B cell (primary cell): ENCODE data around the gene ARHGAP1. TPM values are rescaled to one million over a fixed set of nuclear protein-coding genes. Genes with fewer than 3 reads are reported as not detected.

Experiments used
- ATAC-seq: fragments of 200-7000 bp; cut with Tn5 transposase; one replicate; pipeline ENCODE4 v1.10.0; 2021; ENCODE audit warnings: low read depth, mild to moderate bottlenecking, moderate number of reproducible peaks, moderate library complexity
- CTCF ChIA-PET: fragments of 350-600 bp; sonication (Branson Sonifier 250); formaldehyde crosslinking; loops from one replicate; lab custom pipeline; 2021; ENCODE audit warnings: antibody characterized with exemption, inconsistent platforms; lab: Charles Lee
- POLR2A ChIA-PET: fragments of 350-600 bp; sonication (Branson Sonifier 250); formaldehyde crosslinking; loops from one replicate; lab custom pipeline; 2021; ENCODE audit warnings: antibody characterized with exemption; lab: Charles Lee
- DNase-seq: peaks from one replicate; pipeline ENCODE4 v3.0.0; 2013
- H2AFZ ChIP-seq: 2 replicates; pipeline ENCODE4 v1.6.1; 2012; ENCODE audit warnings: mild to moderate bottlenecking, low read depth, low read length; ENCODE audit not compliant: insufficient read depth, poor library complexity, severe bottlenecking
- H3K27ac ChIP-seq, 2 donors: 1 replicate in 1 of 2; 2 replicates in 1 of 2; pipeline ENCODE4 v1.5.1; 2012 to 2013; ENCODE audit warnings: low read length in 2 of 2, mild to moderate bottlenecking in 2 of 2, moderate library complexity in 1 of 2
- H3K27me3 ChIP-seq, 4 experiments: fragments of 200-600 bp in 1 of 4; sonication (generic) in 1 of 4; replicated peaks in 1 of 4; 1 replicate in 2 of 4; 2 replicates in 2 of 4; pipeline versions ENCODE4 v1.6.1 to v1.7.0; 2013 to 2016; ENCODE audit warnings: low read length in 3 of 4, mild to moderate bottlenecking in 2 of 4, mixed read lengths in 1 of 4, moderate library complexity in 1 of 4; ENCODE audit not compliant: insufficient read depth in 4 of 4, control insufficient read depth in 3 of 4; ENCODE audit errors: control extremely low read depth in 1 of 4
- H3K36me3 ChIP-seq, 2 experiments: replicated peaks in 1 of 2; 1 replicate in 1 of 2; 2 replicates in 1 of 2; pipeline versions ENCODE4 v1.6.1 to v1.7.1; 2013; ENCODE audit warnings: low read length in 1 of 2; ENCODE audit not compliant: insufficient read depth in 2 of 2, control insufficient read depth in 1 of 2; ENCODE audit errors: control extremely low read depth in 1 of 2, extremely low read depth in 1 of 2
- H3K4me1 ChIP-seq, 2 donors: fragments of 200-600 bp in 1 of 2; sonication (generic) in 1 of 2; 1 replicate in 1 of 2; 2 replicates in 1 of 2; pipeline versions ENCODE4 v1.5.1 to v1.6.1; 2013 to 2017; ENCODE audit warnings: low read length in 2 of 2; ENCODE audit not compliant: control insufficient read depth in 2 of 2, insufficient read depth in 2 of 2
- H3K4me2 ChIP-seq: replicated peaks from 2 replicates; pipeline ENCODE3; 2012; ENCODE audit warnings: mild to moderate bottlenecking, low read depth, low read length; ENCODE audit not compliant: poor library complexity, severe bottlenecking
- H3K4me3 ChIP-seq, 5 experiments: fragments of 200-600 bp in 1 of 5; sonication (generic) in 1 of 5; 1 replicate in 3 of 5; 2 replicates in 2 of 5; pipeline versions ENCODE4 v1.5.1 to v1.7.0; 2011 to 2016; ENCODE audit warnings: low read length in 4 of 5, mild to moderate bottlenecking in 4 of 5, low read depth in 2 of 5, control low read depth in 1 of 5, moderate library complexity in 1 of 5; ENCODE audit not compliant: insufficient read depth in 1 of 5; ENCODE audit errors: control extremely low read depth in 1 of 5, extremely low read depth in 1 of 5
- H3K79me2 ChIP-seq: fragments of 200-600 bp; sonication (generic); one replicate; pipeline ENCODE4 v1.6.0; 2016; ENCODE audit warnings: low read length; ENCODE audit not compliant: control insufficient read depth, insufficient read depth
- H3K9ac ChIP-seq: fragments of 200-600 bp; sonication (generic); 2 replicates; pipeline ENCODE4 v1.6.1; 2017; ENCODE audit warnings: mild to moderate bottlenecking, low read length, moderate library complexity
- H3K9me3 ChIP-seq, 3 donors: one replicate each; pipeline versions ENCODE4 v1.6.1 to v1.7.1; 2013; ENCODE audit warnings: low read length in 2 of 3; ENCODE audit not compliant: control insufficient read depth in 2 of 3, insufficient read depth in 1 of 3; ENCODE audit errors: control extremely low read depth in 1 of 3
- H4K20me1 ChIP-seq: 2 replicates; pipeline ENCODE4 v1.6.0; 2012; ENCODE audit warnings: mild to moderate bottlenecking, low read length; ENCODE audit not compliant: insufficient read depth, control insufficient read depth, poor library complexity, severe bottlenecking
- H3K27ac Mint-ChIP-seq: one replicate; pipeline ENCODE4 v1.8.0; 2021; ENCODE audit warnings: mixed read lengths
- H3K27me3 Mint-ChIP-seq: one replicate; pipeline ENCODE4 v1.8.0; 2021; ENCODE audit warnings: mixed read lengths
- H3K4me1 Mint-ChIP-seq: one replicate; pipeline ENCODE4 v1.8.0; 2021; ENCODE audit warnings: mixed read lengths
- H3K4me3 Mint-ChIP-seq: one replicate; pipeline ENCODE4 v1.8.0; 2021; ENCODE audit warnings: mixed read lengths
- H3K9me3 Mint-ChIP-seq: one replicate; pipeline ENCODE4 v1.8.0; 2022; ENCODE audit warnings: mixed read lengths; ENCODE audit not compliant: insufficient read depth
- CTCF ChIP-seq: fragments of 200-600 bp; IDR thresholded peaks from one replicate; pipeline ENCODE4 v1.8.0; 2022; ENCODE audit warnings: antibody characterized with exemption, mild to moderate bottlenecking
- EZH2 ChIP-seq: IDR thresholded peaks from 2 replicates; pipeline ENCODE4 v1.6.1; 2012; ENCODE audit warnings: borderline replicate concordance, low read depth, mild to moderate bottlenecking, moderate library complexity, low read length; ENCODE audit not compliant: insufficient read depth, poor library complexity, severe bottlenecking
- WGBS: methylation state at CpG from one replicate; pipeline ENCODE4 v1.1.5; 2013; ENCODE audit warnings: missing lambda C conversion rate; ENCODE audit not compliant: insufficient coverage; 5-methylcytosine and 5-hydroxymethylcytosine counted together
- intact Hi-C: fragments of 100-400 bp; cut with micrococcal nuclease; formaldehyde crosslinking; loops from one replicate; pipeline ENCODE4 v1.10.0; 2022
- polyA plus RNA-seq: library from polyadenylated mRNA; depleted of rRNA; stranded (reverse); fragments of >200 nt; gene quantifications from 2 replicates; pipeline ENCODE4 v1.2.3, GENCODE V29; 2012
- total RNA-seq, 2 donors: library from RNA; stranded (reverse); fragments of 120-200 nt in 1 of 2; gene quantifications; 1 replicate in 1 of 2; 2 replicates in 1 of 2; pipeline versions ENCODE4 v1.2.3 to v1.2.4, GENCODE V29; 2013 to 2022

The ARHGAP1 gene
- total and polyA plus RNA-seq, 2 donors (not counting 1 experiment from before 2014, with no cell fraction given) = 33.9 to 55.0 TPM

- peaks cover 14 to 74% of the 10 kb centered on the region in 2 experiments for H3K36me3 ChIP-seq
- CTCF ChIA-PET = no interaction called here
- 100% methylated on average over 4 of the region's 4 CpGs for WGBS
These were observed 42.2 kb downstream of the ARHGAP1 start for GRCh38 chr11:46658259-46658658.

GRCh38 chr11:46657186-46657585 lies 43.2 kb downstream of the ARHGAP1 start:
- WGBS = 100% methylated on average over 1 of the region's 3 CpGs

More at GRCh38 chr11:46658259-46658658, 42.2 kb downstream of the ARHGAP1 start:
- Histone ChIP-seq H3K9me3 (no peaks in the 10 kb centered on the region), H3K9ac (no peak overlapping the region), H3K4me1 (no peaks in the 10 kb centered on the region), H3K27ac (no peak overlapping the region), H3K4me2 (no peak overlapping the region), H3K27me3 (no peaks in the 10 kb centered on the region), H4K20me1 (no peaks in the 10 kb centered on the region), H2AFZ (no peak overlapping the region), H3K4me3 (no peak overlapping the region), H3K79me2 (no peaks in the 10 kb centered on the region)
- ATAC-seq = no peak
- no peak for DNase-seq
- no peak for TF ChIP-seq EZH2
- no peak for TF ChIP-seq CTCF
- POLR2A ChIA-PET = interaction anchor here (0.6 kb wide), 1 partner anchor 10 kb away, joined by 6 read pairs; no protein-coding TSS in a partner anchor
- H3K4me3 Mint-ChIP-seq = no peak overlapping the region
- H3K27ac Mint-ChIP-seq = no peak overlapping the region
- intact Hi-C loops = no loop called here
- no peaks in the 10 kb centered on the region for H3K27me3 Mint-ChIP-seq
- no peaks in the 10 kb centered on the region for H3K9me3 Mint-ChIP-seq
- no peaks in the 10 kb centered on the region for H3K4me1 Mint-ChIP-seq

More at GRCh38 chr11:46657186-46657585, 43.2 kb downstream of the ARHGAP1 start:
- H3K36me3 ChIP-seq = peaks cover 14 to 73% of the 10 kb centered on the region in 2 experiments
- intact Hi-C loops = no loop called here
- no peaks in the 10 kb centered on the region for H3K79me2 ChIP-seq
- no peaks in the 10 kb centered on the region for H4K20me1 ChIP-seq
- ChIA-PET POLR2A (no interaction called here), CTCF (no interaction called here)
- Mint-ChIP-seq H3K9me3 (no peaks in the 10 kb centered on the region), H3K27me3 (no peaks in the 10 kb centered on the region), H3K4me3 (no peak overlapping the region), H3K27ac (no peak overlapping the region), H3K4me1 (no peaks in the 10 kb centered on the region)
- no peak for TF ChIP-seq EZH2
- no peak for TF ChIP-seq CTCF
- H3K27ac ChIP-seq = no peak overlapping the region
- no peak overlapping the region for H3K4me2 ChIP-seq
- ATAC-seq (no peak), DNase-seq (no peak)
- H3K4me3 ChIP-seq = no peak overlapping the region
- no peaks in the 10 kb centered on the region for H3K4me1 ChIP-seq
- no peak overlapping the region for H2AFZ ChIP-seq
- no peaks in the 10 kb centered on the region for H3K27me3 ChIP-seq
- H3K9me3 ChIP-seq = no peaks in the 10 kb centered on the region
- H3K9ac ChIP-seq = no peak overlapping the region
